Measurements from ENCODE around the gene CCDC3. TPM values are rescaled to one million over a fixed set of nuclear protein-coding genes. Genes with fewer than 3 reads are reported as not detected.

Gene CCDC3
- total RNA-seq, 2 donors from 2014 or later: 10.0 to 14.9 TPM

DNA sequence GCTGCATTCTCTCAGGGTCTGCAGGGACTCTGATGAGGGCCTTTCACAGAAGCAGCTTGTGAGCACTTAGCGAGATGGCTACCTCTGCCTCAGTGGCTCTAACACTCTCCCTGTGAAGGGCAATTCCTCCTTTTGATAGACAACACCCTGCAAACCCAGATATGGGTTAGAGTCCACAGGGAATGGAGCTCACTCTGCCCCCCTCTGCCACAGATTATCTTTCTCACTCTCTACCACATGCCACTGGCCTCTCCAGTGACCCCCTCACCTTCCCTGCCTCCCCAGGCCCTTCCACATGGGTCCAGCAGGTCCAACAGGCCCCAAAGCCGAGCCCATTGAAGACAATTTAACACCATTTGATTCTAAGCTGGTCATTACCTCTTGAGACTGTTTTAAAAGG is 72.1 kb downstream of the CCDC3 start:
- H3K27me3 ChIP-seq: no peaks in the 10 kb centered on the region
- DNase-seq (ENCODE audit: low spot score): no peak
- no peaks in the 10 kb centered on the region for H3K4me1 ChIP-seq
- H3K27ac ChIP-seq: no peak overlapping the region
- peaks cover 0 to 26% of the 10 kb centered on the region in 2 donors for H3K9me3 ChIP-seq
- H3K4me3 ChIP-seq: no peak overlapping the region
- no peaks in the 10 kb centered on the region for H3K36me3 ChIP-seq
- TF ChIP-seq, protein P1, sequence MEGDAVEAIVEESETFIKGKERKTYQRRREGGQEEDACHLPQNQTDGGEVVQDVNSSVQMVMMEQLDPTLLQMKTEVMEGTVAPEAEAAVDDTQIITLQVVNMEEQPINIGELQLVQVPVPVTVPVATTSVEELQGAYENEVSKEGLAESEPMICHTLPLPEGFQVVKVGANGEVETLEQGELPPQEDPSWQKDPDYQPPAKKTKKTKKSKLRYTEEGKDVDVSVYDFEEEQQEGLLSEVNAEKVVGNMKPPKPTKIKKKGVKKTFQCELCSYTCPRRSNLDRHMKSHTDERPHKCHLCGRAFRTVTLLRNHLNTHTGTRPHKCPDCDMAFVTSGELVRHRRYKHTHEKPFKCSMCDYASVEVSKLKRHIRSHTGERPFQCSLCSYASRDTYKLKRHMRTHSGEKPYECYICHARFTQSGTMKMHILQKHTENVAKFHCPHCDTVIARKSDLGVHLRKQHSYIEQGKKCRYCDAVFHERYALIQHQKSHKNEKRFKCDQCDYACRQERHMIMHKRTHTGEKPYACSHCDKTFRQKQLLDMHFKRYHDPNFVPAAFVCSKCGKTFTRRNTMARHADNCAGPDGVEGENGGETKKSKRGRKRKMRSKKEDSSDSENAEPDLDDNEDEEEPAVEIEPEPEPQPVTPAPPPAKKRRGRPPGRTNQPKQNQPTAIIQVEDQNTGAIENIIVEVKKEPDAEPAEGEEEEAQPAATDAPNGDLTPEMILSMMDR (IDR thresholded peaks at IDR 0.05): no peak

DNA sequence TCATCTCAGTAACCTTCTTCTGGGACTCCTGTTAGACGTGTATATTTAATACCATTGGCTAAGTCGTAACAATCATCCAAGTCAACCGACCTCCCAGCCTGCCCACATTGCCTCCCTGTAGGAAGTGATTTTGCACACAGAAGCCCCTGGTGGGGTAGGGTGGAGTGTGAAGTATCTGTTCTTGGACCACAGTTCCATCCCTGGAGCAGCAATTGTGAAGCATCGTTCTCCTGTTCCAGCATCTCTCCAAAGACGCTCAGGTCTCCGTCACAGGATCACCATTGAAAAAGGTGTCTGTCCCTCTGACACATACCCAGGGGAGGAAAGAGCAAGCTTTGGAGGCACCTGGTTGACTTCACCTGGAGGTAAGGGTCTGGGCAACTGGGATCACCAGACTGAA is 72.9 kb downstream of the CCDC3 start:
- Histone ChIP-seq H3K4me1 (no peaks in the 10 kb centered on the region), H3K4me3 (no peak overlapping the region), H3K27me3 (no peaks in the 10 kb centered on the region), H3K27ac (no peak overlapping the region), H3K36me3 (no peaks in the 10 kb centered on the region), H3K9me3 (peaks cover 0 to 18% of the 10 kb centered on the region in 2 donors)
- no peak for DNase-seq (ENCODE audit: low spot score)
- TF ChIP-seq, protein P1 (IDR thresholded peaks at IDR 0.05): no peak

DNA sequence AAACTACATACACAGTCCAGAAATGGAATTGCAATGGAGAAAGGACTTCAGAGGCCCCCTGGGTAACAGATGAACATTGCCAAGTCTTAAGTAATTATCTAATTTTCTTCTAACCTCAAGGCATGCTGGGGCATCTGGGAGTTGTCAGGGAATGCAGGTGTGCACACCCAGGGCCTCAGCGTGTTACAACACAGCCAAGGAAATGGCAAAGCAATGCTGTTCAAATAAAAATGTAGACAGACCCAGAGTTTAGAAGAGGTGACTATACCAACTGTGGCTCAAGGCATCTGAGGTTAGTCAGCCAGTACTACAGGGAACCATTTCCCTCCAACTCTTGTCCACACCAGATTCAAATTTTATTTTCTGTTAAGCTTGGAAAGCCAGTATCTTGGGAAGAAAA is 73.6 kb downstream of the CCDC3 start:
- Histone ChIP-seq H3K4me3 (no peak overlapping the region), H3K27me3 (no peaks in the 10 kb centered on the region), H3K27ac (no peak overlapping the region), H3K9me3 (peaks cover 0 to 11% of the 10 kb centered on the region in 2 donors), H3K36me3 (no peaks in the 10 kb centered on the region), H3K4me1 (no peaks in the 10 kb centered on the region)
- no peak for DNase-seq (ENCODE audit: low spot score)
- TF ChIP-seq, protein P1 (IDR thresholded peaks at IDR 0.05): no peak

DNA sequence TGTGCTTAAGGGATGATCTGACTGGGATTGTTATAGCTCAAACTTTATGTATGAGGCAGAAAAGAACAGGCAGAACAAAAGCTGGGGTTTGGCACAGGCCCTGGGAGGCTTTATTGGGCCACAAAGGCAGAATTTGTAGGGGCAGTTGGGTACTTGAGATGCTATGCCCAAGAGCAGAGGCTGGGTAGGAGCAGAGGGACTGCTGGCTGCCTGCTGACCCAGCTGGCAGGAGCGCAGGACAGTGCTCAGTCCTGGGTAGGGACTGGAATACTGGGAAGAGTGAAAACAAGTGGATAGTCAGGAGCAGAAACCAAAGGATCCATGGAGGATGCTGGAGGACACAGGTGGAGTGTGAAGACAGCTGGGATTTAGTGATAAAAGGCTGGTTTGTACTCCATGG is 75.7 kb downstream of the CCDC3 start:
- TF ChIP-seq, protein P1 (IDR thresholded peaks at IDR 0.05): no peak
- no peak for DNase-seq (ENCODE audit: low spot score)
- H3K4me3 ChIP-seq: no peak overlapping the region
- no peaks in the 10 kb centered on the region for H3K36me3 ChIP-seq
- H3K27me3 ChIP-seq: no peaks in the 10 kb centered on the region
- H3K27ac ChIP-seq: no peak overlapping the region
- H3K4me1 ChIP-seq: no peaks in the 10 kb centered on the region
- peaks cover 0 to 10% of the 10 kb centered on the region in 2 donors for H3K9me3 ChIP-seq

DNA sequence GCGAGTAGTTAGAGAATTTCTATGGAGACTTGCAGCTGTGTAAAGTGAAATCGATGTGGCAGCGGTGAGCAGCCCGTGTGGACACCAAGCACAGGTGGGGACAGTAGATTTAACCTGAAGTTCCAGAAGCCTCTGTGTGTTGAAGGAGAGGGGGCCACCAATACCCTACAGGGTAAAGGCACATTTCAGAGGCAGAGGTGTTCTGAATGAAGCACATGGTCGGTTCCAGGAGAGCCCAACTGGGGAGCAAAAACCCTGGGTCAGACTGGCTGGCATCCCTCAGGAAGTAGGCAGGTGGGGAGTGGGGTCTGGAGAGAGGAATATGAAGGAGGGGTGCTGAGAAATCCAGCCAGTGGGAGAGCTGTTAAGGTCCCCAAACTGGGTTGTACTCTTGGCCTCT is 76.6 kb downstream of the CCDC3 start:
- H3K36me3 ChIP-seq: no peaks in the 10 kb centered on the region

More for the DNA sequence above, 76.6 kb downstream of the CCDC3 start:
- Histone ChIP-seq H3K4me1 (no peaks in the 10 kb centered on the region), H3K27me3 (no peaks in the 10 kb centered on the region), H3K27ac (no peak overlapping the region), H3K4me3 (no peak overlapping the region), H3K9me3 (peaks cover 0 to 10% of the 10 kb centered on the region in 2 donors)
- TF ChIP-seq, protein P1 (IDR thresholded peaks at IDR 0.05): no peak
- no peak for DNase-seq (ENCODE audit: low spot score)

Data from right atrium auricular region (tissue), 2 donors.